ENCODE data around the gene PKP2. TPM values are rescaled to one million over a fixed set of nuclear protein-coding genes. Genes with fewer than 3 reads are reported as not detected.

The PKP2 gene
- total and polyA plus RNA-seq, 4 experiments from 2014 or later = 0.52 to 0.86 (median 0.71) TPM

DNA sequence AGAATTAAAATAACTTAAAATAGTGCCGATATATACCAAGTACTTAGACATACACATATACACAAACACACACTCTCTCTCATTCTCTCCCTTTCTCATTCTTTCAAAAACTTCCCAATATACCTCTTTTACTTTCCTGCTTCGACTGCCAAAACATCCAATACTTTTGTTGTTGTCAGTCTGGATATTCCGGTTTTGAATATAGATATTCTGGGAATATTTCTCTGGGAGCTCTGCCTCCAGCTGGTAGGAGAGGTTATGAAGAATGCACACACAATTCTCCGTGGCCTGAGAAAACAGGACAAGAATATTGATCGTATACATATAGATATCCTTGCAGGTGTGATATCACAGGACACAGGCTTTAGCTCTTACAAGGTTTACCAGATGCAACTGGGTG lies 74.2 kb downstream of the PKP2 start:
- no peak for DNase-seq

GRCh38 chr12:32821710-32822109 lies 74.9 kb downstream of the PKP2 start:
- intact Hi-C loops (cut with micrococcal nuclease) = no loop called here
- CTCF ChIA-PET (ENCODE audit: partially characterized antibody) = no interaction called here

More for the DNA sequence above, 74.2 kb downstream of the PKP2 start:
- Histone ChIP-seq H3K27ac (ENCODE audit: low read depth, low read length) (no peak overlapping the region), H3K27me3 (ENCODE audit: insufficient read depth, low read length) (no peaks in the 10 kb centered on the region), H3K4me3 (ENCODE audit: low read length in 2 of 2) (no peak overlapping the region), H3K9me3 (ENCODE audit: control insufficient read depth in 1 of 2, low read length in 2 of 2) (no peaks in the 10 kb centered on the region), H3K4me1 (ENCODE audit: insufficient read depth, low read length) (no peaks in the 10 kb centered on the region), H3K36me3 (ENCODE audit: insufficient read depth, low read length) (no peaks in the 10 kb centered on the region)
- Mint-ChIP-seq H3K4me1 (no peaks in the 10 kb centered on the region), H3K9me3 (no peaks in the 10 kb centered on the region), H3K36me3 (no peaks in the 10 kb centered on the region), H3K4me3 (no peak overlapping the region), H3K27ac (no peak overlapping the region), H3K27me3 (peaks cover 8 to 10% of the 10 kb centered on the region in 2 donors)
- POLR2A ChIA-PET (ENCODE audit: partially characterized antibody) = no interaction called here
- CTCF ChIA-PET (ENCODE audit: partially characterized antibody) = no interaction called here
- intact Hi-C loops (cut with micrococcal nuclease) = no loop called here

GRCh38 chr12:32821293-32821692 lies 75.3 kb downstream of the PKP2 start:
- Mint-ChIP-seq H3K27ac (no peak overlapping the region), H3K4me3 (no peak overlapping the region), H3K27me3 (peaks cover 8 to 12% of the 10 kb centered on the region in 2 donors), H3K36me3 (no peaks in the 10 kb centered on the region), H3K9me3 (no peaks in the 10 kb centered on the region), H3K4me1 (no peaks in the 10 kb centered on the region)
- Histone ChIP-seq H3K9me3 (ENCODE audit: control insufficient read depth in 1 of 2, low read length in 2 of 2) (no peaks in the 10 kb centered on the region), H3K27me3 (ENCODE audit: insufficient read depth, low read length) (no peaks in the 10 kb centered on the region), H3K36me3 (ENCODE audit: insufficient read depth, low read length) (no peaks in the 10 kb centered on the region), H3K4me1 (ENCODE audit: insufficient read depth, low read length) (no peaks in the 10 kb centered on the region), H3K27ac (ENCODE audit: low read depth, low read length) (no peak overlapping the region), H3K4me3 (ENCODE audit: low read length in 2 of 2) (no peak overlapping the region)
- intact Hi-C loops (cut with micrococcal nuclease) = no loop called here
- ChIA-PET POLR2A (ENCODE audit: partially characterized antibody) (no interaction called here), CTCF (ENCODE audit: partially characterized antibody) (no interaction called here)
- DNase-seq = no peak

More at GRCh38 chr12:32821710-32822109, 74.9 kb downstream of the PKP2 start:
- Mint-ChIP-seq H3K4me3 (no peak overlapping the region), H3K27ac (no peak overlapping the region), H3K27me3 (peaks cover 8 to 12% of the 10 kb centered on the region in 2 donors), H3K9me3 (no peaks in the 10 kb centered on the region), H3K4me1 (no peaks in the 10 kb centered on the region), H3K36me3 (no peaks in the 10 kb centered on the region)
- POLR2A ChIA-PET (ENCODE audit: partially characterized antibody) = no interaction called here
- H3K4me1 ChIP-seq (ENCODE audit: insufficient read depth, low read length) = no peaks in the 10 kb centered on the region
- no peak overlapping the region for H3K27ac ChIP-seq (ENCODE audit: low read depth, low read length)
- H3K36me3 ChIP-seq (ENCODE audit: insufficient read depth, low read length) = no peaks in the 10 kb centered on the region
- no peak for DNase-seq
- no peaks in the 10 kb centered on the region for H3K27me3 ChIP-seq (ENCODE audit: insufficient read depth, low read length)
- H3K4me3 ChIP-seq (ENCODE audit: low read length in 2 of 2) = no peak overlapping the region
- H3K9me3 ChIP-seq (ENCODE audit: control insufficient read depth in 1 of 2, low read length in 2 of 2) = no peaks in the 10 kb centered on the region

DNA sequence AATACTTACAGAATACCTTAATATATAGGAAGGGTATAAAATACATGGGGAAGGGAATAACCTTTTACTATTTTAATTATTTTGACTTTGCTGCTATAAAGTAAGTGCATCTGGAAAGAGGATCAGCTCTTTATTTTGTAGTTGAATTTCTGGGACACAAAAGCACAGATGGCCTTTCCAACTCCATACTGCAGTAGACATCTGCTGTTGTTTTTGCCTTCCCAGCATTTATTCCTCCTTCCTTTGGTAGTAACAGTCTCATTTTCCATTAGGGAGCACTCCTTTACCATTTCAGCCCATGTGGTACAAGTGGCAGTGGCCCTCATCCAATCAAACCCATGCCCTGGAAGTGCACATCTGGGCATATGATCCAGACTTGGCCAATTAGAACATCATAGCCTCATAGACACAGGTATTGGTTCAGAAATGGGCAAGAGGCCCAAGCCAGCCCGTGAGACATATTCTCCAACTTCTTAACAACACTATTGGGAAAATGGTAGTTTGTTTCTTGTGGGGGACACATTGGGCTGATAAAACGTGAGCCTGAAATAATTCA lies 76.1 kb downstream of the PKP2 start:
- Histone ChIP-seq H3K36me3 (ENCODE audit: insufficient read depth, low read length) (no peaks in the 10 kb centered on the region), H3K27me3 (ENCODE audit: insufficient read depth, low read length) (no peaks in the 10 kb centered on the region), H3K27ac (ENCODE audit: low read depth, low read length) (no peak overlapping the region), H3K4me1 (ENCODE audit: insufficient read depth, low read length) (no peaks in the 10 kb centered on the region), H3K9me3 (ENCODE audit: control insufficient read depth in 1 of 2, low read length in 2 of 2) (no peaks in the 10 kb centered on the region), H3K4me3 (ENCODE audit: low read length in 2 of 2) (no peak overlapping the region)
- no peaks in the 10 kb centered on the region for H3K4me1 Mint-ChIP-seq
- no peak for DNase-seq
- no peaks in the 10 kb centered on the region for H3K36me3 Mint-ChIP-seq
- CTCF ChIA-PET (ENCODE audit: partially characterized antibody) = no interaction called here
- H3K9me3 Mint-ChIP-seq = no peaks in the 10 kb centered on the region
- no peak overlapping the region for H3K4me3 Mint-ChIP-seq
- intact Hi-C loops (cut with micrococcal nuclease) = no loop called here
- H3K27ac Mint-ChIP-seq = no peak overlapping the region
- peaks cover 8 to 12% of the 10 kb centered on the region in 2 donors for H3K27me3 Mint-ChIP-seq
- POLR2A ChIA-PET (ENCODE audit: partially characterized antibody) = no interaction called here

DNA sequence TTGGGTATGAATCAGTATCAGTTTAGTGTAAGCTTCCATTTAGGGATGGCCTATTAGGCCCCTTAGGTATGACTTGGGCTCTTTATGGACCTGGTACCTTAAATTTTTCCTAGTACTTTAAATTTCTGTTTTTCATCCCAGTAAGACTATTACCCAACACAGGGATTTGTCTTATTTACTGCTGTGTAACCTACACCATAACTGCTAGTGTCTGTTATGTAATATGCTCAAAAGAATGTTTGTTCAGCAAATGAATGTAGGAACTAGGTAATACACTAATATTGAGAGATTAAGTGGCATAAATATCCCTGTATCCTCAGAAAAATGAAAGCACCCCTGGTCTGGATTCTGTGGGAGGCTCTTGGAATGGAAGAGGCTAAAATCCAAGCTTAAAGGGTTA lies 77.2 kb downstream of the PKP2 start:
- Mint-ChIP-seq H3K36me3 (no peaks in the 10 kb centered on the region), H3K4me3 (no peak overlapping the region), H3K27me3 (peaks cover 8 to 17% of the 10 kb centered on the region in 2 donors), H3K4me1 (no peaks in the 10 kb centered on the region), H3K27ac (no peak overlapping the region), H3K9me3 (no peaks in the 10 kb centered on the region)
- intact Hi-C loops (cut with micrococcal nuclease) = no loop called here
- CTCF ChIA-PET (ENCODE audit: partially characterized antibody) = no interaction called here
- no peaks in the 10 kb centered on the region for H3K36me3 ChIP-seq (ENCODE audit: insufficient read depth, low read length)
- DNase-seq = no peak
- POLR2A ChIA-PET (ENCODE audit: partially characterized antibody) = no interaction called here
- H3K27me3 ChIP-seq (ENCODE audit: insufficient read depth, low read length) = no peaks in the 10 kb centered on the region
- no peaks in the 10 kb centered on the region for H3K9me3 ChIP-seq (ENCODE audit: control insufficient read depth in 1 of 2, low read length in 2 of 2)
- H3K4me1 ChIP-seq (ENCODE audit: insufficient read depth, low read length) = no peaks in the 10 kb centered on the region
- H3K4me3 ChIP-seq (ENCODE audit: low read length in 2 of 2) = no peak overlapping the region
- no peak overlapping the region for H3K27ac ChIP-seq (ENCODE audit: low read depth, low read length)

DNA sequence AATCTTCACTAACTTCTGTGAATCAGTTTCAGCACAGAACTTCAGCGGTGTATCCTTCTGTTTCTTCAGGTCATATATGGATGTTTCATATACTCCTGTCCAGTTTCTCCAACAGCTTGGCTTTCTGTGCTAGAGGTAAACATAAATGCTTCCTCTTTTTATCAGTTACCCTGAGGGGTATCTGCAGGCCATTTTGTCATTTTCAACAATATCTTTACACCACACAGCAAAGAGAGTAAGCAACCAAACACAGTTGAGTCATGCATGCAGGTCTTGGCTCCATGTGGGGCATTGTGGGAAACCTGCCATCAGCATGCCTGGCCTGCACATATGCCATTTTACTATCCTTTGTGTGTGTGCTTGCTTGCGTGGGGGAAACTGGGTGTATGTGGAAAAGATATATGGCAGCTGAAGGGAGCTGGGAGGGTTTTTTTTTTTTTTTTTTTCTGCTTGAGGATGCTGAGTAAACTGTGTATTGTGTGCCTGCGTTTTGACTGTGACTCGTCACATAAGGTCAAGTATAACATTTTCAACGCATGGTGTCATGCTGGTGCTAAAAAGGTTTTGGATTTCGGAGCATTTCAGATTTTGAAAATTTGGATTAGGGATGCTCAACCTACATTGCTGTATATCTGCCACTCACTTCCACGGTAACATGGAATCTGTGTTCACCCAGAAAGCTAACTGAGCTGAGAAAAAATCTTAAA lies 84.7 kb downstream of the PKP2 start:
- H3K4me1 ChIP-seq (ENCODE audit: insufficient read depth, low read length) = no peaks in the 10 kb centered on the region
- no peak for DNase-seq
- H3K27me3 ChIP-seq (ENCODE audit: insufficient read depth, low read length) = no peaks in the 10 kb centered on the region
- ChIA-PET POLR2A (ENCODE audit: partially characterized antibody) (no interaction called here), CTCF (ENCODE audit: partially characterized antibody) (no interaction called here)
- H3K27me3 Mint-ChIP-seq = peaks cover 5 to 11% of the 10 kb centered on the region in 2 donors
- no peak overlapping the region for H3K27ac Mint-ChIP-seq
- intact Hi-C loops (cut with micrococcal nuclease) = no loop called here
- H3K36me3 Mint-ChIP-seq = no peaks in the 10 kb centered on the region
- no peaks in the 10 kb centered on the region for H3K9me3 ChIP-seq (ENCODE audit: control insufficient read depth in 1 of 2, low read length in 2 of 2)
- H3K4me3 Mint-ChIP-seq = no peak overlapping the region
- H3K27ac ChIP-seq (ENCODE audit: low read depth, low read length) = no peak overlapping the region
- no peaks in the 10 kb centered on the region for H3K4me1 Mint-ChIP-seq
- no peak overlapping the region for H3K4me3 ChIP-seq (ENCODE audit: low read length in 2 of 2)
- H3K9me3 Mint-ChIP-seq = peaks cover 0 to 13% (median 5%) of the 10 kb centered on the region in 8 donors
- no peaks in the 10 kb centered on the region for H3K36me3 ChIP-seq (ENCODE audit: insufficient read depth, low read length)

DNA sequence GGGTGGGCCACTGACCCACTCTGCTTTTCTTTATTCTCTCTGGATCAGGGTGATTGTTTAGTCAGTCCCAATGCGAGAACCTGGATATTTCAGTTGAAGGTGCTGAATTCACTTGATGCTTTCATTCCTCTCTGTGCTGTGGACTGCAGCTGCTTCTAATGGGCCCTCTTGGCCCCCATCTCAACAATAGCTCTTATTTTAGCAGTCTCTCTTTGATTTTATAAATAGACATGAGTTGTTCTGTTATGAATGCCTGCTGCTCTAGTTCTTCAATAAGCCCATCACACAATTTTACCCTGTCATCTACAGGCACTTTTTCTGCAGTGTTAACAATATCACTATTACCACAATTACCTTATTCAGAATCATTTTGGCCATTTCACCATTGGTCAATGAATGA lies 86.7 kb downstream of the PKP2 start:
- Histone ChIP-seq H3K4me1 (ENCODE audit: insufficient read depth, low read length) (no peaks in the 10 kb centered on the region), H3K27me3 (ENCODE audit: insufficient read depth, low read length) (no peaks in the 10 kb centered on the region), H3K27ac (ENCODE audit: low read depth, low read length) (no peak overlapping the region), H3K4me3 (ENCODE audit: low read length in 2 of 2) (no peak overlapping the region), H3K36me3 (ENCODE audit: insufficient read depth, low read length) (no peaks in the 10 kb centered on the region), H3K9me3 (ENCODE audit: control insufficient read depth in 1 of 2, low read length in 2 of 2) (no peaks in the 10 kb centered on the region)
- Mint-ChIP-seq H3K9me3 (peaks cover 0 to 26% (median 11%) of the 10 kb centered on the region in 8 donors), H3K36me3 (no peaks in the 10 kb centered on the region), H3K27me3 (peaks cover 5 to 6% of the 10 kb centered on the region in 2 donors), H3K4me3 (no peak overlapping the region), H3K4me1 (no peaks in the 10 kb centered on the region), H3K27ac (no peak overlapping the region)
- intact Hi-C loops (cut with micrococcal nuclease) = no loop called here
- DNase-seq = no peak
- ChIA-PET POLR2A (ENCODE audit: partially characterized antibody) (no interaction called here), CTCF (ENCODE audit: partially characterized antibody) (no interaction called here)
